Right cardiac atrium (tissue), 5 donors: Measurements from ENCODE around the gene TTLL5. TPM values are rescaled to one million over a fixed set of nuclear protein-coding genes. Genes with fewer than 3 reads are reported as not detected.

ENCODE experiments used
- ATAC-seq, 2 donors: fragments of 200-7000 bp; cut with Tn5 transposase; one replicate each; pipeline versions ENCODE4 v1.8.0 to v1.9.1; 2020; ENCODE audit warnings: moderate library complexity in 2 of 2, mild to moderate bottlenecking in 1 of 2
- DNase-seq, 3 donors: peaks; one replicate each; pipeline ENCODE4 v3.0.0-alpha.2; 2020
- H3K27ac ChIP-seq: one replicate; pipeline ENCODE4 v1.5.1; 2013; ENCODE audit warnings: mild to moderate bottlenecking, low read length, control low read depth, moderate library complexity
- H3K27me3 ChIP-seq: one replicate; pipeline ENCODE4 v1.6.1; 2013; ENCODE audit not compliant: control insufficient read depth, insufficient read depth
- H3K4me1 ChIP-seq: one replicate; pipeline ENCODE4 v1.6.1; 2013; ENCODE audit warnings: low read length; ENCODE audit not compliant: control insufficient read depth, insufficient read depth
- H3K4me3 ChIP-seq: one replicate; pipeline ENCODE4 v1.5.1; 2013; ENCODE audit warnings: low read length, control low read depth
- H3K9me3 ChIP-seq: one replicate; pipeline ENCODE4 v1.6.1; 2013; ENCODE audit warnings: low read length; ENCODE audit not compliant: control insufficient read depth
- WGBS: extraction: QIAGEN DNeasy Blood & Tissue Kit; methylation state at CpG from one replicate; pipeline ENCODE4 v1.1.7; 2013; 5-methylcytosine and 5-hydroxymethylcytosine counted together
- intact Hi-C, 4 donors: fragments of 100-400 bp; cut with DNase I; formaldehyde crosslinking; loops; one replicate each; pipeline versions ENCODE4 v1.11.0 to v1.14.0; 2022 to 2023
- polyA plus RNA-seq: library from polyadenylated mRNA; stranded (reverse); fragments of 200-250 nt; gene quantifications from one replicate; pipeline ENCODE4 v1.2.3, GENCODE V29; 2013
- total RNA-seq, 4 donors: library from RNA; stranded (reverse); fragmentation: NEBNext Ultra II Directional; extraction: Animal tissue kit (Norgen Biotek cat#: 25700); gene quantifications; one replicate each; pipeline ENCODE4 v1.2.1, GENCODE V29; 2021
- donor health status: healthy with polysubstance abuse.
- donor health status: DM: no; HTN: yes; CAD: no.
- donor health status: DM: no; HTN: no; CAD: no.
- donor health status: DM: no; HTN: yes; CAD: no; lungs with severe emphysema.
- donor health status: DM: yes; HTN: yes; CAD: no.

TTLL5 gene
- total and polyA plus RNA-seq, 5 donors = 8.0 to 22.2 (median 20.0) TPM

DNA sequence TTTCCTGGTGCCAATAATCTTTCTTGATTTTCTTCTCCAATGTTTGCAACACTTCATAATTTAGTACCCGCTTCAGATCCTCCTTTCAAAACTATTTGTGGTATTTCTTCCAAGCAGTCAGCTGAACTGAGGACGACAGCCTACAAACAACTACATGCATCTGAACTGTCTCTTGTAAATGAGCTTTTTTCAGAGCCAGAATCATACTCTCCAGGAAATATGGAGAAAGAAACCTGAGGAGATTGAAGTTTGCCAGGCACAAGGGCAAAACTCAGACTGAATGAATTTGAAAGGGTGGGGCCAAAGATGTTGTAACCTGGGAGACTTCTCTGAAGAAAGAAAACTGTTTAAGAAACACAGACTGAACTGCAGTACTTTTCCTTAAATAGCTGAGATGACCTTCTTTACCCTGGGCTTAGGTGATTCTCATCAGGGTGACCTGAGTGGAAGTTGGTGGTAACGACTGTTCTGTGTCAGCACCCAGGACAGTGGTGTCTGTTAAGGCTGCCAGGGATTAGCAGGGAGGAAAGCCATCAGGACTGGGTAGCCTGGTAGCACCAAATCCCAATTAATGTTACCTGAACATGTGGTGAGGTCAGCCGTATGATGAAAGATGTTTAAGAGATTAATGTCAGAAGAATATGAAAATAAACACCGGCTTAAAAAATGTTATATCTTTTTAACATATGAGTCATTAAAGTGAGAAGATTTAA lies 225.7 kb downstream of the TTLL5 start:
- no peak overlapping the region for H3K27ac ChIP-seq
- 75% methylated on average over 5 of the region's 5 CpGs for WGBS
- H3K4me3 ChIP-seq = no peak overlapping the region
- H3K27me3 ChIP-seq = no peaks in the 10 kb centered on the region
- intact Hi-C loops = no loop called here
- H3K4me1 ChIP-seq = no peaks in the 10 kb centered on the region
- ATAC-seq (no peak), DNase-seq (no peak)
- no peaks in the 10 kb centered on the region for H3K9me3 ChIP-seq

- ATAC-seq = peak; percentile 52 to 80
- Histone ChIP-seq H3K9me3 (no peaks in the 10 kb centered on the region), H3K27ac (no peak overlapping the region), H3K27me3 (no peaks in the 10 kb centered on the region), H3K4me3 (no peak overlapping the region), H3K4me1 (no peaks in the 10 kb centered on the region)
- no peak for DNase-seq
- intact Hi-C loops = no loop called here
- WGBS = 68% methylated on average over 2 of the region's 2 CpGs
Measured at GRCh38 chr14:75888945-75889344, 227.9 kb downstream of the TTLL5 start.

DNA sequence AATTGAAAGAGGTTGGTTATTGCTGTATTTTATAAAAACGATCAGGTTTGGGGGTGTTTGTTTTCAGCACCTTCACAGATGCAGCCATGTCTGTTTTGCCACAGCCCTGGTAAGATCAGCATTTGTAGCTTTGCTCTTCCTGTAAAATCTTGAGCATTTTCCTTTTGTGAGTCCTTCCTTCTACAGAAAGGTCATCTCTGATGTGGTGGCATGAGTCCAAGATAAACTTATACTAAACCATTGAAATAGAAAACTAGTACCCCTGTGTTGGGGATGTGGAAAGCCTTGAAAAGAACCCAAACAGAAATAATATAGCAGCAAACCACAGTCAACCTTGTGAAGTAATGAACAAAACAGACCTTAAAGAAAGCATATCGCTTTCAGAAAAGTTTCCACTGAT lies 235.3 kb downstream of the TTLL5 start:
- H3K27me3 ChIP-seq = no peaks in the 10 kb centered on the region
- no peaks in the 10 kb centered on the region for H3K4me1 ChIP-seq
- no peak overlapping the region for H3K4me3 ChIP-seq
- 78% methylated on average over 2 of the region's 2 CpGs for WGBS
- H3K27ac ChIP-seq = no peak overlapping the region
- intact Hi-C loops = no loop called here
- no peak for DNase-seq
- no peaks in the 10 kb centered on the region for H3K9me3 ChIP-seq
- ATAC-seq = no peak

DNA sequence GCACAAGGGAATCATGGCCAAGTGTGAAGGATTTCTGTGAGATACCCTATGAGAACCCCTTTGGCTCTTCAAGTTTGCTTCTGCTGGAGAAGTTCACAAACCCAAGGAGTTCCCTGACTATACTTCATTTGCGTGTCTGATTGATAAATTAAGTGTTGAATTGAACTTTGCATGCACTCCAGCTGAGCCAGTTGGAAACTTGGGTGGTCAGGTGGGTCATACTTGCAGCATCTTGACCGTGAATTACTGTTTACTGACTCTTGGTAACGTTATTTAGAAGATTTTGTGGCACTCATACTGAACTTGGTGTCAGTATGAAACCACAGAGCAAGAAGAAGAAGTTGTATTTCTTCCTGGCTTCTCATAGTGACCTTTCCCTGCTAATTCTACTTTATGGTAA lies 243.3 kb downstream of the TTLL5 start:
- no peaks in the 10 kb centered on the region for H3K9me3 ChIP-seq
- H3K27ac ChIP-seq = no peak overlapping the region
- ATAC-seq = no peak
- intact Hi-C loops = loop anchor here in 1 of 4 donors (10.0 kb wide), 1 partner anchor 190 kb away; no protein-coding TSS in a partner anchor
- no peak for DNase-seq
- WGBS = 88% methylated on average over 3 of the region's 3 CpGs
- peaks cover 3% of the 10 kb centered on the region for H3K4me1 ChIP-seq
- H3K27me3 ChIP-seq = no peaks in the 10 kb centered on the region
- H3K4me3 ChIP-seq = no peak overlapping the region

DNA sequence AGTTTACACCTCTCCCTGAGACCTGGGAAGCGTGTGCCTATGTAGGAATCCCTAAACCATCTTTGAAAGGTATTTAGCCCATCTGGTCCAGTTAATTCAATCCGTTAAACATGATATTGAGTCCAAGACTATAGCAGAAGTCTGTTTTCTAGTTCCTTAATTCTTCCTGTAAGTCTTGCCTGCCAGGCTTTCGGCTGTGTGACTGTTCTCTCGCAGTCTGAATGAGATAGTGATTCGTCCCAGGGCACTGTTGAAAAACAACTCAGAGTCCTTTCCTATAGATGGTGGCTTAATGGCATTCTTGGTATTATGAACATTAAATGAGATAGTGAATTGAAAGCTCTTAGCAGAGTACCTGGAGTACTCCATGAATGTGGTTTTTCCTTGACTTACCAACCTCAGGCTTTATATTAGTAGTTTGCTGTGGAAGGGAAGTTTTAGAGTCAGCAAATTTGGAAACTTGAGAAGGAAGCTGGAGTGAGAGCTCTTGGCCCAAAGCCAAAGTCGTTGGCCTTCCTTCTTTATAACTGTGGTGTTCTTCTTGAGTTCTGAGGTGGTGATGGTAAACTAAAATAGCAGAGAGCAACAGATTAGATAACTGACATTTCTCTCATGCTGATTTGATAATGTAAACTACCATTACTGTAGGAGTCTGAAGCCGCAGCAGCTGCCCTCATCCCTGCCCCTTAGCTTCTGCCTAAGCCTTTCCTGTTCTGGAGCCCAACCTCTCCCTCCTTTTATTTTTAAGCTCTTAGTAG lies 244.3 kb downstream of the TTLL5 start:
- H3K4me3 ChIP-seq = no peak overlapping the region
- 30% methylated on average over 7 of the region's 7 CpGs for WGBS
- ATAC-seq = peak; percentile 39 to 55
- peak; percentile 65 to 89 (median 68) for DNase-seq
- H3K9me3 ChIP-seq = no peaks in the 10 kb centered on the region
- intact Hi-C loops = loop anchor here in 2 of 4 donors (5.0 to 10.0 kb wide), 2 partner anchors 72 to 191 kb away; no protein-coding TSS in a partner anchor
- H3K4me1 ChIP-seq = peaks cover 3% of the 10 kb centered on the region
- H3K27ac ChIP-seq = peak overlapping the region; percentile 24
- H3K27me3 ChIP-seq = no peaks in the 10 kb centered on the region

GRCh38 chr14:75906228-75906627 lies 245.2 kb downstream of the TTLL5 start:
- H3K9me3 ChIP-seq = no peaks in the 10 kb centered on the region
- H3K4me3 ChIP-seq = no peak overlapping the region
- DNase-seq = no peak
- no peaks in the 10 kb centered on the region for H3K27me3 ChIP-seq
- H3K4me1 ChIP-seq = peaks cover 3% of the 10 kb centered on the region
- intact Hi-C loops = loop anchor here in 3 of 4 donors (2.0 to 10.0 kb wide), 3 partner anchors 71 to 191 kb away; no protein-coding TSS in a partner anchor
- WGBS = 77% methylated on average over 5 of the region's 5 CpGs
- ATAC-seq = no peak
- no peak overlapping the region for H3K27ac ChIP-seq

DNA sequence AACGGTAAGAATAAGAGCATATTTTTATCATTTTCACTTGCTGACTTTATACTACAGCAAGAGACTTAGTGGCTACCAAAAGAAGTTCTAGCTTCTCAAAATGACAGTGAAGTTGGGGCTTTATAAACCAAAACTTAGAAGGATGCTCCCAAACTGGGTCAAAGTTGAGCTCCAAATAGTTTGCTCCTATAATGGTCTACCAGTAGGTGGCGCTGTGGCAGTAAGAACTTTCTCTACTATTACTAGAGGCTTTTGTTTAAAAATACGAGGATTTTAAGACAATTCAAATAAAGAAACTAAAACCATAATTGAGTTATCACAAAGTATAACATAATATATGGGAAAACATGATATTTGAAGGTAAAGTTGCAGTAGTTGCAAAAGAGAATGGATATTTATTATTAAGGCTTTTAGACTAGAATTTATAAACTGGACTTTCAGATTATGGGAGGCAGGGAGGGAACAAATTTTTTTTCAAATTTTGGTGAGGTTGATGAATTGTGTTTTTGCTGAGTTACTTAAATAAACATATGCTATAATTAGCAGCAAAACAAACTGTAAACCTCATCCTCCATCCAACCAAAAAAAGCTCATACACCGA lies 245.7 kb downstream of the TTLL5 start:
- intact Hi-C loops = loop anchor here in 3 of 4 donors (2.0 to 10.0 kb wide), 3 partner anchors 71 to 192 kb away; no protein-coding TSS in a partner anchor
- ATAC-seq = peak; percentile 59 to 68

DNA sequence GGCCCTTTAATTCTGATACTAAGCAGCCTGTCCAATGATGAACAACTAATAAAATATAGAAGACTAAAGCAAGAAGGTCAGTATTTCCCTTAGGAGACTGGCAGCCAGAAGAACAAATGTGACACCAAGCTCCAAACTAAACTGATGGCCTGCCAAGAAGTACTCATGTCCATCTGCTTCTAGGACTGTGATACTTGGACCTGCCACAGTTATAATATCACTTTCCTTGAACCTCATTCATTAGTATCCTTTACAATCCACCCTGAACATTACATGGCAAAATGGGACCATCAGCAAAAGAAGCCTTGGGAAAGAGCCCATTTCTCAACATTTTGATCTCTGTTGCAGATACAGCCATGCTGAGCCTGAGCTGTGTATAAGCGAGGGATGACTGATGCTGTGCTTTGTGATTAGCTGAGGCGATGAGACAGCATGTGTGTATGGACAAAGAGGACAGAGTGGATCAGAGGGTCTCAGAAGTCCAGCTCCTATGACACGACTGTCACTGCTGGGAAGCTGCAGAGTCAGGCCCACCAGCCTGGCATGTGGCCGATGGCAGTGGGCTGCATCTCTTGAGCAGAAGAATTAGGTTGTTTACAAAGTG lies 246.8 kb downstream of the TTLL5 start:
- no peak for DNase-seq
- H3K27me3 ChIP-seq = no peaks in the 10 kb centered on the region
- peak; percentile 17 to 65 for ATAC-seq
- peaks cover 3% of the 10 kb centered on the region for H3K4me1 ChIP-seq
- no peaks in the 10 kb centered on the region for H3K9me3 ChIP-seq
- H3K4me3 ChIP-seq = no peak overlapping the region
- H3K27ac ChIP-seq = no peak overlapping the region
- WGBS = 87% methylated on average over 4 of the region's 4 CpGs
- intact Hi-C loops = loop anchor here in 3 of 4 donors (2.0 to 10.0 kb wide), 3 partner anchors 69 to 193 kb away; no protein-coding TSS in a partner anchor

More for the DNA sequence above, 245.7 kb downstream of the TTLL5 start:
- Histone ChIP-seq H3K4me1 (peaks cover 3% of the 10 kb centered on the region), H3K27me3 (no peaks in the 10 kb centered on the region), H3K27ac (no peak overlapping the region), H3K9me3 (no peaks in the 10 kb centered on the region), H3K4me3 (no peak overlapping the region)
- WGBS = 47% methylated on average over 4 of the region's 4 CpGs
- DNase-seq = peak in 2 of 3 donors; percentile 37 to 63

GRCh38 chr14:75909630-75910029 lies 248.6 kb downstream of the TTLL5 start:
- ATAC-seq = no peak
- Histone ChIP-seq H3K4me1 (peaks cover 3% of the 10 kb centered on the region), H3K27me3 (no peaks in the 10 kb centered on the region), H3K9me3 (no peaks in the 10 kb centered on the region), H3K27ac (no peak overlapping the region), H3K4me3 (no peak overlapping the region)
- intact Hi-C loops = loop anchor here in 2 of 4 donors (5.0 to 10.0 kb wide), 2 partner anchors 68 to 195 kb away; no protein-coding TSS in a partner anchor
- 85% methylated on average over 3 of the region's 3 CpGs for WGBS
- no peak for DNase-seq

DNA sequence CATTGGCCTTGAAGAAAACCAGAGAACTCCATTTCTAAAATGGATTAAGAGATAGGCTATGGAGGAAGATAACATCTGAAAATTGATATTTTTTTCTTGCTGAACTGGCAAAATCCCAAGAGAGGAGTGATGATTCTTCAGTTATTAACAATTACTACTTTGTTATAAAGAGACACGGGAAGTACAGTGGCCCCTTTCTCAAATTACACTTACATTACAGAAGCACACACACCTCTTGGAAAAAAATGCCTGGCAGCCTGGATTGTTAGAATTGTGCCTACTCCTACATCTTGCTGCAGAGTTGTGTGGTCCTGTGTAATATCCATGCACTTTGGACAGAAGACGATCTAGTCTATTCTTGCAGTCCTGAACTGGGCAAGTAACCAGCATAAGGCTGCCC lies 249.0 kb downstream of the TTLL5 start:
- H3K4me1 ChIP-seq = peaks cover 3% of the 10 kb centered on the region
- no peak overlapping the region for H3K4me3 ChIP-seq
- no peak overlapping the region for H3K27ac ChIP-seq
- 83% methylated on average over 2 of the region's 2 CpGs for WGBS
- H3K27me3 ChIP-seq = no peaks in the 10 kb centered on the region
- ATAC-seq (no peak), DNase-seq (no peak)
- intact Hi-C loops = no loop called here
- no peaks in the 10 kb centered on the region for H3K9me3 ChIP-seq
